H1 (cell line): ENCODE results near the gene E2F8. TPM values are rescaled to one million over a fixed set of nuclear protein-coding genes. Genes with fewer than 3 reads are reported as not detected.

ENCODE experiments used
- BCL11A ChIP-seq, 2 experiments: IDR thresholded peaks; one replicate each; pipeline ENCODE4 v1.6.1; 2011; ENCODE audit warnings: low read depth in 2 of 2, low read length in 2 of 2, mild to moderate bottlenecking in 2 of 2
- CHD2 ChIP-seq: IDR thresholded peaks from 2 replicates; pipeline ENCODE4 v1.6.1; 2012; ENCODE audit warnings: low read length, improper control_type of control experiment
- EGR1 ChIP-seq: IDR thresholded peaks from 2 replicates; pipeline ENCODE4 v1.6.1; 2011; ENCODE audit warnings: low read depth, low read length, borderline replicate concordance
- EZH2 ChIP-seq: fragments of 200-600 bp; sonication (generic); IDR thresholded peaks from 2 replicates; pipeline ENCODE4 v1.7.1; 2012; ENCODE audit warnings: low read depth, mild to moderate bottlenecking, moderate library complexity, low read length, inconsistent platforms; ENCODE audit not compliant: severe bottlenecking
- FOSL1 ChIP-seq: IDR thresholded peaks from 2 replicates; pipeline ENCODE4 v1.6.1; 2011; ENCODE audit warnings: mild to moderate bottlenecking, low read depth, low read length, moderate library complexity; ENCODE audit not compliant: insufficient read depth
- GTF2F1 ChIP-seq: IDR thresholded peaks from 2 replicates; pipeline ENCODE4 v1.6.1; 2012; ENCODE audit warnings: low read depth, low read length, improper control_type of control experiment, borderline replicate concordance
- MAX ChIP-seq: IDR thresholded peaks from 2 replicates; pipeline ENCODE4 v1.6.1; 2012; ENCODE audit warnings: inconsistent platforms
- PHF8 ChIP-seq: fragments of 200-600 bp; sonication (generic); conservative IDR thresholded peaks from 2 replicates; pipeline ENCODE4 v1.7.1; 2012; ENCODE audit warnings: low read depth, mild to moderate bottlenecking, inconsistent platforms, low read length, moderate library complexity
- RXRA ChIP-seq: IDR thresholded peaks from 2 replicates; pipeline ENCODE4 v1.6.1; 2011; ENCODE audit warnings: low read depth, mild to moderate bottlenecking, low read length, moderate library complexity; ENCODE audit not compliant: insufficient read depth
- SAP30 ChIP-seq: fragments of 300-600 bp; sonication (generic); IDR thresholded peaks from 2 replicates; pipeline ENCODE4 v1.7.1; 2012; ENCODE audit warnings: low read length, moderate library complexity, mild to moderate bottlenecking, inconsistent platforms; ENCODE audit not compliant: insufficient read depth, insufficient replicate concordance
- SIRT6 ChIP-seq: IDR thresholded peaks from one replicate; pipeline ENCODE4 v1.7.1; 2012; ENCODE audit warnings: low read length, inconsistent platforms
- SP4 ChIP-seq: IDR thresholded peaks from 2 replicates; pipeline ENCODE4 v1.6.1; 2012; ENCODE audit warnings: low read length, inconsistent platforms
- SRF ChIP-seq: IDR thresholded peaks from 2 replicates; pipeline ENCODE4 v1.6.1; 2011; ENCODE audit warnings: mild to moderate bottlenecking, low read depth, low read length, moderate library complexity
- SUZ12 ChIP-seq: fragments of 200-600 bp; sonication (generic); IDR thresholded peaks from 2 replicates; pipeline ENCODE4 v1.6.1; 2012; ENCODE audit warnings: mild to moderate bottlenecking, inconsistent platforms, low read length, moderate library complexity, mixed read lengths
- TBP ChIP-seq: IDR thresholded peaks from 2 replicates; pipeline ENCODE4 v1.6.1; 2011; ENCODE audit warnings: low read depth, low read length, improper control_type of control experiment
- TCF12 ChIP-seq: IDR thresholded peaks from 2 replicates; pipeline ENCODE4 v1.6.1; 2011; ENCODE audit warnings: low read depth, mild to moderate bottlenecking, low read length
- polyA plus RNA-seq, 7 experiments: library from polyadenylated mRNA; depleted of rRNA in 3 of 7; stranded (reverse) in 5 of 7; unstranded in 2 of 7; fragments of >200 nt in 5 of 7; fragments of 200-250 nt in 2 of 7; gene quantifications; 1 replicate in 5 of 7; 2 replicates in 1 of 7; 4 replicates in 1 of 7; pipeline versions ENCODE4 v1.2.1 to v1.2.3, GENCODE V29; 2011 to 2013; ENCODE audit warnings: missing spikeins in 2 of 7, mixed read lengths in 2 of 7
- total RNA-seq: library from RNA; stranded (reverse); fragmentation: NEBNext Ultra II Directional; extraction: Animal tissue kit (Norgen Biotek cat#: 25700); gene quantifications from 2 replicates; pipeline ENCODE4 v1.2.1, GENCODE V29; 2021
- TF ChIP-seq, protein P1 (sequence below): IDR thresholded peaks from 2 replicates; pipeline ENCODE4 v1.6.1; 2012; ENCODE audit warnings: low read length, inconsistent platforms

The E2F8 gene
- total and polyA plus RNA-seq, 2 of the 8 experiments (the other 6 are each of a cell fraction or from before 2014, with no cell fraction given) = 5.4 to 11.4 TPM

GRCh38 chr11:19240420-19241259 is at the start of gene E2F8 (continued):
- TF ChIP-seq TBP (no peak), SUZ12 (no peak), TCF12 (no peak), FOSL1 (no peak), SRF (no peak), BCL11A (IDR thresholded peaks at IDR 0.05; ENCODE audit: low read depth in 2 of 2, low read length in 2 of 2) (no peak), PHF8 (0 out of 2 replicates have a peak, but pooled peaks have one; percentile 10), RXRA (no peak), GTF2F1 (no peak), SIRT6 (no peak), EZH2 (no peak), CHD2 (peak; percentile 65), EGR1 (no peak), SP4 (no peak), MAX (peak; percentile 78), SAP30 (peak; percentile 58)
- TF ChIP-seq, protein P1, sequence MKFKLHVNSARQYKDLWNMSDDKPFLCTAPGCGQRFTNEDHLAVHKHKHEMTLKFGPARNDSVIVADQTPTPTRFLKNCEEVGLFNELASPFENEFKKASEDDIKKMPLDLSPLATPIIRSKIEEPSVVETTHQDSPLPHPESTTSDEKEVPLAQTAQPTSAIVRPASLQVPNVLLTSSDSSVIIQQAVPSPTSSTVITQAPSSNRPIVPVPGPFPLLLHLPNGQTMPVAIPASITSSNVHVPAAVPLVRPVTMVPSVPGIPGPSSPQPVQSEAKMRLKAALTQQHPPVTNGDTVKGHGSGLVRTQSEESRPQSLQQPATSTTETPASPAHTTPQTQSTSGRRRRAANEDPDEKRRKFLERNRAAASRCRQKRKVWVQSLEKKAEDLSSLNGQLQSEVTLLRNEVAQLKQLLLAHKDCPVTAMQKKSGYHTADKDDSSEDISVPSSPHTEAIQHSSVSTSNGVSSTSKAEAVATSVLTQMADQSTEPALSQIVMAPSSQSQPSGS = no peak
